Panc1 (cell line): ENCODE measurements around the gene CCNQ. TPM values are rescaled to one million over a fixed set of nuclear protein-coding genes. Genes with fewer than 3 reads are reported as not detected.

Experiments used
- ATAC-seq: fragments of 200-7000 bp; cut with Tn5 transposase; 2 replicates; pipeline ENCODE4 v1.9.1; 2020; ENCODE audit warnings: mild to moderate bottlenecking, moderate library complexity
- BruUV-seq: library from RNA; stranded (reverse); fragments of 400-500 nt; replicated peaks from 2 replicates; lab custom pipeline; 2021; lab: Mats Ljungman, UMichigan
- CTCF ChIA-PET: fragments of 300-600 bp; sonication (Branson Sonifier 250); formaldehyde crosslinking; loops from one replicate; lab custom pipeline; 2022; ENCODE audit warnings: antibody characterized with exemption; lab: Charles Lee
- POLR2A ChIA-PET: fragments of 300-600 bp; sonication (Branson Sonifier 250); formaldehyde crosslinking; loops from one replicate; lab custom pipeline; 2022; ENCODE audit warnings: antibody characterized with exemption; lab: Charles Lee
- DNase-seq: peaks from one replicate; pipeline ENCODE4 v3.0.0-alpha.2; 2010; ENCODE audit warnings: low read depth, low spot score
- H3K27ac ChIP-seq: 2 replicates; pipeline ENCODE4 v1.5.1; 2011; ENCODE audit warnings: mild to moderate bottlenecking, low read length, inconsistent platforms
- H3K27me3 ChIP-seq: fragments of 200-500 bp; sonication (Bioruptor generic); 2 replicates; pipeline ENCODE4 v1.6.0; 2014; ENCODE audit warnings: low read length, inconsistent platforms; ENCODE audit not compliant: control insufficient read depth, insufficient read depth
- H3K36me3 ChIP-seq: fragments of 200-500 bp; sonication (Bioruptor generic); 2 replicates; pipeline ENCODE4 v1.5.1; 2014; ENCODE audit warnings: inconsistent platforms, mild to moderate bottlenecking, low read length, moderate library complexity; ENCODE audit not compliant: control insufficient read depth, insufficient read depth
- H3K4me1 ChIP-seq: 2 replicates; pipeline ENCODE4 v1.5.1; 2011; ENCODE audit warnings: inconsistent platforms, mild to moderate bottlenecking, low read length, moderate library complexity; ENCODE audit not compliant: control insufficient read depth, insufficient read depth
- H3K4me3 ChIP-seq, 2 experiments: 2 replicates each; pipeline ENCODE4 v1.5.1; 2011 to 2012; ENCODE audit warnings: low read depth in 2 of 2, low read length in 2 of 2, mild to moderate bottlenecking in 2 of 2, inconsistent platforms in 1 of 2, moderate library complexity in 1 of 2
- H3K9me3 ChIP-seq: fragments of 200-500 bp; sonication (Bioruptor generic); 2 replicates; pipeline ENCODE4 v1.5.1; 2014; ENCODE audit warnings: low read depth, mild to moderate bottlenecking, inconsistent platforms, low read length, moderate library complexity; ENCODE audit not compliant: control insufficient read depth, insufficient read depth
- POLR2AphosphoS5 ChIP-seq: IDR thresholded peaks from 2 replicates; pipeline ENCODE4 v1.6.1; 2012; ENCODE audit warnings: mild to moderate bottlenecking, low read depth, low read length, moderate library complexity
- SIN3A ChIP-seq: IDR thresholded peaks from 2 replicates; pipeline ENCODE4 v1.6.1; 2012; ENCODE audit warnings: low read depth, mild to moderate bottlenecking, low read length, moderate library complexity, borderline replicate concordance; ENCODE audit not compliant: insufficient read depth
- TCF7L2 ChIP-seq: IDR thresholded peaks from 2 replicates; pipeline ENCODE4 v1.6.1; 2011; ENCODE audit warnings: mild to moderate bottlenecking, low read depth, low read length, inconsistent platforms
- in situ Hi-C: cut with HindIII; loops from 2 replicates; pipeline ENCODE4 v1.10.0; 2016; ENCODE audit warnings: low sequenced_read_pairs, low pct_unique_long_range_greater_than_20kb
- intact Hi-C: fragments of 100-400 bp; cut with micrococcal nuclease; formaldehyde crosslinking; loops from one replicate; pipeline ENCODE4 v1.10.0; 2022; ENCODE audit not compliant: unreplicated experiment
- total RNA-seq: library from RNA; stranded (reverse); gene quantifications from one replicate; pipeline ENCODE4 v1.2.1, GENCODE V29; 2021; ENCODE audit not compliant: unreplicated experiment
- TF ChIP-seq, protein P1 (sequence below): fragments of 450-650 bp; IDR thresholded peaks from 2 replicates; pipeline ENCODE4 v1.5.1; 2017; ENCODE audit warnings: mild to moderate bottlenecking
- TF ChIP-seq, protein P2 (sequence below), 2 experiments: IDR thresholded peaks; 2 replicates each; pipeline ENCODE4 v1.6.1; 2011 to 2012; ENCODE audit warnings: low read depth in 2 of 2, control low read depth in 1 of 2, low read length in 1 of 2, mild to moderate bottlenecking in 1 of 2, moderate library complexity in 1 of 2; ENCODE audit not compliant: insufficient read depth in 1 of 2

The CCNQ gene
- total RNA-seq, 1 experiment from 2014 or later, result 42.1 TPM

DNA sequence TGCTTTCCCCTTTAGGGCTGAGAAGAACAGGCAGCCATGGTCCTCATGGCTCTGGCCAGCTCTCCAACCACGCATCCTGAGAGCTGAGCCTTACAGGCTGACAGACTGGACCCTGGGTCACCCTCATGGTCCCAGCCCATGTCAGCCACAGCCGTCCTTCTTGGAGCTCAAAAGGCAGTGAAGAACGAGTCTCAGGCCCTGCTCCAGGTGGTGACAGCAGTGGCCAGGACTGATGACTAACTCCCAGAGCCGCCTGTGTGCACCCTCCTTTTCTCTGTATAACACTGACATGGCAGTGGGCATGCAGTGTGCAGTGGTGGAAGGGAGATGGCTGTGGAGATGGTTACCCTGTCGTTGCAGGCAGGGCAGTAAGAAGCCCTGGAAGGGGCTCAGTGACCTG, 37.8 kb upstream of the CCNQ start:
- TF ChIP-seq TCF7L2 (no peak), SIN3A (no peak), POLR2AphosphoS5 (no peak)
- TF ChIP-seq, protein P1, sequence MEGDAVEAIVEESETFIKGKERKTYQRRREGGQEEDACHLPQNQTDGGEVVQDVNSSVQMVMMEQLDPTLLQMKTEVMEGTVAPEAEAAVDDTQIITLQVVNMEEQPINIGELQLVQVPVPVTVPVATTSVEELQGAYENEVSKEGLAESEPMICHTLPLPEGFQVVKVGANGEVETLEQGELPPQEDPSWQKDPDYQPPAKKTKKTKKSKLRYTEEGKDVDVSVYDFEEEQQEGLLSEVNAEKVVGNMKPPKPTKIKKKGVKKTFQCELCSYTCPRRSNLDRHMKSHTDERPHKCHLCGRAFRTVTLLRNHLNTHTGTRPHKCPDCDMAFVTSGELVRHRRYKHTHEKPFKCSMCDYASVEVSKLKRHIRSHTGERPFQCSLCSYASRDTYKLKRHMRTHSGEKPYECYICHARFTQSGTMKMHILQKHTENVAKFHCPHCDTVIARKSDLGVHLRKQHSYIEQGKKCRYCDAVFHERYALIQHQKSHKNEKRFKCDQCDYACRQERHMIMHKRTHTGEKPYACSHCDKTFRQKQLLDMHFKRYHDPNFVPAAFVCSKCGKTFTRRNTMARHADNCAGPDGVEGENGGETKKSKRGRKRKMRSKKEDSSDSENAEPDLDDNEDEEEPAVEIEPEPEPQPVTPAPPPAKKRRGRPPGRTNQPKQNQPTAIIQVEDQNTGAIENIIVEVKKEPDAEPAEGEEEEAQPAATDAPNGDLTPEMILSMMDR, result no peak
- TF ChIP-seq, protein P2, sequence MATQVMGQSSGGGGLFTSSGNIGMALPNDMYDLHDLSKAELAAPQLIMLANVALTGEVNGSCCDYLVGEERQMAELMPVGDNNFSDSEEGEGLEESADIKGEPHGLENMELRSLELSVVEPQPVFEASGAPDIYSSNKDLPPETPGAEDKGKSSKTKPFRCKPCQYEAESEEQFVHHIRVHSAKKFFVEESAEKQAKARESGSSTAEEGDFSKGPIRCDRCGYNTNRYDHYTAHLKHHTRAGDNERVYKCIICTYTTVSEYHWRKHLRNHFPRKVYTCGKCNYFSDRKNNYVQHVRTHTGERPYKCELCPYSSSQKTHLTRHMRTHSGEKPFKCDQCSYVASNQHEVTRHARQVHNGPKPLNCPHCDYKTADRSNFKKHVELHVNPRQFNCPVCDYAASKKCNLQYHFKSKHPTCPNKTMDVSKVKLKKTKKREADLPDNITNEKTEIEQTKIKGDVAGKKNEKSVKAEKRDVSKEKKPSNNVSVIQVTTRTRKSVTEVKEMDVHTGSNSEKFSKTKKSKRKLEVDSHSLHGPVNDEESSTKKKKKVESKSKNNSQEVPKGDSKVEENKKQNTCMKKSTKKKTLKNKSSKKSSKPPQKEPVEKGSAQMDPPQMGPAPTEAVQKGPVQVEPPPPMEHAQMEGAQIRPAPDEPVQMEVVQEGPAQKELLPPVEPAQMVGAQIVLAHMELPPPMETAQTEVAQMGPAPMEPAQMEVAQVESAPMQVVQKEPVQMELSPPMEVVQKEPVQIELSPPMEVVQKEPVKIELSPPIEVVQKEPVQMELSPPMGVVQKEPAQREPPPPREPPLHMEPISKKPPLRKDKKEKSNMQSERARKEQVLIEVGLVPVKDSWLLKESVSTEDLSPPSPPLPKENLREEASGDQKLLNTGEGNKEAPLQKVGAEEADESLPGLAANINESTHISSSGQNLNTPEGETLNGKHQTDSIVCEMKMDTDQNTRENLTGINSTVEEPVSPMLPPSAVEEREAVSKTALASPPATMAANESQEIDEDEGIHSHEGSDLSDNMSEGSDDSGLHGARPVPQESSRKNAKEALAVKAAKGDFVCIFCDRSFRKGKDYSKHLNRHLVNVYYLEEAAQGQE (IDR thresholded peaks at IDR 0.05; ENCODE audit: insufficient read depth in 1 of 2, low read depth in 2 of 2, low read length in 1 of 2), result no peak
- no peak overlapping the region for H3K27ac ChIP-seq
- intact Hi-C loops, result no loop called here
- ChIA-PET POLR2A (interaction anchor here (0.6 kb wide), 2 partner anchors 10 to 18 kb away, joined by 4 to 5 read pairs; partner anchors contain the start of gene DUSP9), CTCF (interaction anchor here (0.9 to 1.5 kb wide), 2 partner anchors 28 to 31 kb away, joined by 3 to 5 read pairs; no protein-coding TSS in a partner anchor)
- ATAC-seq, result no peak
- H3K36me3 ChIP-seq, result no peaks in the 10 kb centered on the region
- H3K9me3 ChIP-seq, result no peaks in the 10 kb centered on the region
- H3K4me1 ChIP-seq, result peaks cover under 1% of the 10 kb centered on the region; the same call in 1 of the 2 replicates
- no peak overlapping the region for H3K4me3 ChIP-seq
- H3K27me3 ChIP-seq, result no peaks in the 10 kb centered on the region; the same call in 1 of the 2 replicates
- BruUV-seq, result no TSS peak
- no peak for DNase-seq
- in situ Hi-C loops, result no loop called here

GRCh38 chrX:153635788-153636668, 37.1 kb upstream of the CCNQ start:
- H3K4me3 ChIP-seq, result no peak overlapping the region
- no peak overlapping the region for H3K27ac ChIP-seq
- CTCF ChIA-PET, result interaction anchor here (0.5 to 1.5 kb wide), 5 partner anchors 8 to 291 kb away, joined by 3 to 5 read pairs (median 3); no protein-coding TSS in a partner anchor
- peak; percentile 77 for ATAC-seq
- no peak for DNase-seq
- no TSS peak for BruUV-seq
- TF ChIP-seq, protein P1, result no peak
- no peak for TF ChIP-seq POLR2AphosphoS5
- TF ChIP-seq, protein P2 (IDR thresholded peaks at IDR 0.05; ENCODE audit: insufficient read depth in 1 of 2, low read depth in 2 of 2, low read length in 1 of 2), result no peak
- TF ChIP-seq TCF7L2, result no peak
- TF ChIP-seq SIN3A, result no peak
- H3K36me3 ChIP-seq, result no peaks in the 10 kb centered on the region
- intact Hi-C loops (no loop called here), in situ Hi-C loops (no loop called here)
- H3K4me1 ChIP-seq, result no peaks in the 10 kb centered on the region
- H3K9me3 ChIP-seq, result no peaks in the 10 kb centered on the region
- POLR2A ChIA-PET, result interaction anchor here (0.6 kb wide), 2 partner anchors 11 to 17 kb away, joined by 4 to 5 read pairs; partner anchors contain the start of gene DUSP9
- no peaks in the 10 kb centered on the region for H3K27me3 ChIP-seq
